Measurements from ENCODE around the gene STAT5B. TPM values are rescaled to one million over a fixed set of nuclear protein-coding genes. Genes with fewer than 3 reads are reported as not detected.

STAT5B gene
- total and polyA plus RNA-seq, 2 of the 13 experiments (the other 11 are each of a cell fraction or from before 2014, with no cell fraction given) = 21.0 to 42.8 TPM

GRCh38 chr17:42311240-42312034 lies 35.2 kb upstream of the STAT5B start (continued):
- TF ChIP-seq ZNF543 (CRISPR knock-in tag; IDR thresholded peaks at IDR 0.05) = peak; percentile 11; the same call in 1 of the 2 replicates
- TF ChIP-seq ZNF784 (CRISPR knock-in tag; IDR thresholded peaks at IDR 0.05; ENCODE audit: borderline replicate concordance) = peak; percentile 25; the same call in 1 of the 2 replicates
- TF ChIP-seq ZNF768 (CRISPR knock-in tag; IDR thresholded peaks at IDR 0.05) = 0 out of 2 replicates have a peak, but pooled peaks have one; percentile 21
- TF ChIP-seq KLF15 (CRISPR knock-in tag; IDR thresholded peaks at IDR 0.05; ENCODE audit: borderline replicate concordance) = no peak
- peak; percentile 92 for TF ChIP-seq MAX (IDR thresholded peaks at IDR 0.05)
- TF ChIP-seq AHR (CRISPR knock-in tag; IDR thresholded peaks at IDR 0.05) = 0 out of 2 replicates have a peak, but pooled peaks have one; percentile 37
- TF ChIP-seq SOX13 (IDR thresholded peaks at IDR 0.05) = 0 out of 2 replicates have a peak, but pooled peaks have one; percentile 40
- TF ChIP-seq SOX13 (CRISPR knock-in tag; conservative IDR thresholded peaks at IDR 0.05 in 1 of 2, IDR thresholded peaks at IDR 0.05 in 1 of 2) = peak in 1 of 2 experiments; percentile 70; a peak in 2 of 4 replicates
- TF ChIP-seq HMG20A (CRISPR knock-in tag; IDR thresholded peaks at IDR 0.05; ENCODE audit: borderline replicate concordance) = peak; percentile 67; the same call in 1 of the 2 replicates
- peak; percentile 2 for TF ChIP-seq AGO1 (IDR thresholded peaks at IDR 0.05; ENCODE audit: low read depth, low read length, poor library complexity, severe bottlenecking)
- TF ChIP-seq, protein P1, sequence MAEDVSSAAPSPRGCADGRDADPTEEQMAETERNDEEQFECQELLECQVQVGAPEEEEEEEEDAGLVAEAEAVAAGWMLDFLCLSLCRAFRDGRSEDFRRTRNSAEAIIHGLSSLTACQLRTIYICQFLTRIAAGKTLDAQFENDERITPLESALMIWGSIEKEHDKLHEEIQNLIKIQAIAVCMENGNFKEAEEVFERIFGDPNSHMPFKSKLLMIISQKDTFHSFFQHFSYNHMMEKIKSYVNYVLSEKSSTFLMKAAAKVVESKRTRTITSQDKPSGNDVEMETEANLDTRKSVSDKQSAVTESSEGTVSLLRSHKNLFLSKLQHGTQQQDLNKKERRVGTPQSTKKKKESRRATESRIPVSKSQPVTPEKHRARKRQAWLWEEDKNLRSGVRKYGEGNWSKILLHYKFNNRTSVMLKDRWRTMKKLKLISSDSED (CRISPR knock-in tag; IDR thresholded peaks at IDR 0.05) = no peak
- no peak for TF ChIP-seq SOX6 (IDR thresholded peaks at IDR 0.05)
- peak; percentile 55 for TF ChIP-seq SOX6 (CRISPR knock-in tag; IDR thresholded peaks at IDR 0.05)
- TF ChIP-seq MAF1 (CRISPR knock-in tag; IDR thresholded peaks at IDR 0.05; ENCODE audit: borderline replicate concordance) = no peak
- TF ChIP-seq ZSCAN30 (CRISPR knock-in tag; IDR thresholded peaks at IDR 0.05) = no peak
- no peak for TF ChIP-seq ZFP36 (IDR thresholded peaks at IDR 0.05; ENCODE audit: borderline replicate concordance, low read depth, low read length, partially characterized antibody)
- TF ChIP-seq, protein P2, sequence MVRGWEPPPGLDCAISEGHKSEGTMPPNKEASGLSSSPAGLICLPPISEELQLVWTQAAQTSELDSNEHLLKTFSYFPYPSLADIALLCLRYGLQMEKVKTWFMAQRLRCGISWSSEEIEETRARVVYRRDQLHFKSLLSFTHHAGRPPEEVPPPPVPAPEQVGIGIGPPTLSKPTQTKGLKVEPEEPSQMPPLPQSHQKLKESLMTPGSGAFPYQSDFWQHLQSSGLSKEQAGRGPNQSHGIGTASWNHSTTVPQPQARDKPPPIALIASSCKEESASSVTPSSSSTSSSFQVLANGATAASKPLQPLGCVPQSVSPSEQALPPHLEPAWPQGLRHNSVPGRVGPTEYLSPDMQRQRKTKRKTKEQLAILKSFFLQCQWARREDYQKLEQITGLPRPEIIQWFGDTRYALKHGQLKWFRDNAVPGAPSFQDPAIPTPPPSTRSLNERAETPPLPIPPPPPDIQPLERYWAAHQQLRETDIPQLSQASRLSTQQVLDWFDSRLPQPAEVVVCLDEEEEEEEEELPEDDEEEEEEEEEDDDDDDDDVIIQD (CRISPR knock-in tag; IDR thresholded peaks at IDR 0.05; ENCODE audit: low read depth) = peak; percentile 87
- peak; percentile 79; the same call in 1 of the 2 replicates for TF ChIP-seq ZNF710 (CRISPR knock-in tag; IDR thresholded peaks at IDR 0.05; ENCODE audit: borderline replicate concordance)
- TF ChIP-seq ZNF7 (CRISPR knock-in tag; IDR thresholded peaks at IDR 0.05) = peak; percentile 24; the same call in 1 of the 2 replicates
- no peak for TF ChIP-seq ATF7 (IDR thresholded peaks at IDR 0.05)
- peak; percentile 45; the same call in 1 of the 2 replicates for TF ChIP-seq ATF7 (CRISPR knock-in tag; IDR thresholded peaks at IDR 0.05)
- no peak for TF ChIP-seq TEAD2 (CRISPR knock-in tag; IDR thresholded peaks at IDR 0.05)
- TF ChIP-seq NR2F6 (IDR thresholded peaks at IDR 0.05) = no peak
- peak; percentile 73 for TF ChIP-seq NR2F6 (CRISPR knock-in tag; IDR thresholded peaks at IDR 0.05)
- TF ChIP-seq KDM4B (CRISPR knock-in tag; IDR thresholded peaks at IDR 0.05) = peak; percentile 42; the same call in 1 of the 2 replicates
- peak; percentile 57 for TF ChIP-seq PHF8 (CRISPR knock-in tag; IDR thresholded peaks at IDR 0.05)
